Measurements from ENCODE around the gene SLC4A4.

The SLC4A4 gene

GRCh38 chr4:71389149-71389827, 50.5 kb downstream of the SLC4A4 start:
- Histone ChIP-seq H3K36me3 (replicated peaks in 1 of 2; ENCODE audit: control insufficient read depth in 2 of 2, insufficient read depth in 2 of 2, low read length in 2 of 2) (no peaks in the 10 kb centered on the region), H3K4me1 (ENCODE audit: control insufficient read depth in 2 of 2, insufficient read depth in 1 of 2, low read depth in 1 of 2, low read length in 2 of 2) (peaks cover 0 to 3% of the 10 kb centered on the region in 2 donors), H2AFZ (ENCODE audit: low read length) (no peak overlapping the region), H3K4me3 (ENCODE audit: low read length in 2 of 2) (no peak overlapping the region), H3K9me3 (replicated peaks in 1 of 2; ENCODE audit: control insufficient read depth in 2 of 2, insufficient read depth in 1 of 2, low read depth in 1 of 2, low read length in 2 of 2) (no peaks in the 10 kb centered on the region), H4K91ac (ENCODE audit: low read depth, low read length, poor library complexity) (no peak overlapping the region), H3K4me2 (ENCODE audit: insufficient read depth, low read length, poor library complexity, severe bottlenecking) (no peak overlapping the region), H3K14ac (ENCODE audit: low read length) (no peak overlapping the region), H3K79me1 (ENCODE audit: low read depth, low read length) (no peaks in the 10 kb centered on the region), H2BK120ac (ENCODE audit: low read depth, low read length) (no peak overlapping the region), H2BK15ac (ENCODE audit: low read length) (no peak overlapping the region), H2AK5ac (ENCODE audit: low read depth, low read length) (no peak overlapping the region), H2BK12ac (ENCODE audit: low read length) (no peak overlapping the region), H3K9ac (ENCODE audit: low read depth, low read length, poor library complexity) (no peak overlapping the region), H2BK5ac (ENCODE audit: low read length) (no peak overlapping the region), H3K27me3 (ENCODE audit: control insufficient read depth in 3 of 3, insufficient read depth in 3 of 3, low read depth in 1 of 3, low read length in 3 of 3) (no peaks in the 10 kb centered on the region), H4K8ac (ENCODE audit: low read depth, low read length) (no peak overlapping the region), H3K4ac (ENCODE audit: low read length) (no peak overlapping the region), H3K18ac (ENCODE audit: low read length) (no peak overlapping the region), H3K27ac (replicated peaks; ENCODE audit: low read length) (no peak overlapping the region), H3K23ac (ENCODE audit: low read depth, low read length, poor library complexity) (no peak overlapping the region)
- no peak for DNase-seq (ENCODE audit: low spot score)
- WGBS, 2 donors (ENCODE audit: extremely low coverage in 2 of 2, insufficient read length in 2 of 2, insufficient replicate concordance in 1 of 2): no CpG with 5 or more reads among the region's 2 CpGs

GRCh38 chr4:71392109-71392508, 53.3 kb downstream of the SLC4A4 start:
- no peak overlapping the region for H2BK120ac ChIP-seq (ENCODE audit: low read depth, low read length)
- no peaks in the 10 kb centered on the region for H3K79me1 ChIP-seq (ENCODE audit: low read depth, low read length)
- H3K4me2 ChIP-seq (ENCODE audit: insufficient read depth, low read length, poor library complexity, severe bottlenecking): no peak overlapping the region
- H4K91ac ChIP-seq (ENCODE audit: low read depth, low read length, poor library complexity): no peak overlapping the region
- DNase-seq (ENCODE audit: low spot score): no peak
- no peak overlapping the region for H3K14ac ChIP-seq (ENCODE audit: low read length)
- H2BK15ac ChIP-seq (ENCODE audit: low read length): no peak overlapping the region
- H2BK12ac ChIP-seq (ENCODE audit: low read length): no peak overlapping the region
- no peaks in the 10 kb centered on the region for H3K27me3 ChIP-seq (ENCODE audit: control insufficient read depth in 3 of 3, insufficient read depth in 3 of 3, low read depth in 1 of 3, low read length in 3 of 3)
- H3K18ac ChIP-seq (ENCODE audit: low read length): no peak overlapping the region
- no peak overlapping the region for H3K23ac ChIP-seq (ENCODE audit: low read depth, low read length, poor library complexity)
- no peaks in the 10 kb centered on the region for H3K36me3 ChIP-seq (replicated peaks in 1 of 2; ENCODE audit: control insufficient read depth in 2 of 2, insufficient read depth in 2 of 2, low read length in 2 of 2)
- no peak overlapping the region for H2AK5ac ChIP-seq (ENCODE audit: low read depth, low read length)
- H2BK5ac ChIP-seq (ENCODE audit: low read length): no peak overlapping the region
- no peak overlapping the region for H3K4me3 ChIP-seq (ENCODE audit: low read length in 2 of 2)
- no peaks in the 10 kb centered on the region for H3K9me3 ChIP-seq (replicated peaks in 1 of 2; ENCODE audit: control insufficient read depth in 2 of 2, insufficient read depth in 1 of 2, low read depth in 1 of 2, low read length in 2 of 2)
- H2AFZ ChIP-seq (ENCODE audit: low read length): no peak overlapping the region
- H3K4ac ChIP-seq (ENCODE audit: low read length): no peak overlapping the region
- WGBS, 2 donors (ENCODE audit: extremely low coverage in 2 of 2, insufficient read length in 2 of 2, insufficient replicate concordance in 1 of 2): no CpG with 5 or more reads among the region's 3 CpGs
- H3K9ac ChIP-seq (ENCODE audit: low read depth, low read length, poor library complexity): no peak overlapping the region
- peaks cover 0 to 3% of the 10 kb centered on the region in 2 donors for H3K4me1 ChIP-seq (ENCODE audit: control insufficient read depth in 2 of 2, insufficient read depth in 1 of 2, low read depth in 1 of 2, low read length in 2 of 2)
- no peak overlapping the region for H3K27ac ChIP-seq (replicated peaks; ENCODE audit: low read length)
- H4K8ac ChIP-seq (ENCODE audit: low read depth, low read length): no peak overlapping the region

GRCh38 chr4:71396382-71396781, 57.6 kb downstream of the SLC4A4 start:
- H3K14ac ChIP-seq (ENCODE audit: low read length): no peak overlapping the region
- H2BK120ac ChIP-seq (ENCODE audit: low read depth, low read length): no peak overlapping the region
- no peaks in the 10 kb centered on the region for H3K9me3 ChIP-seq (replicated peaks in 1 of 2; ENCODE audit: control insufficient read depth in 2 of 2, insufficient read depth in 1 of 2, low read depth in 1 of 2, low read length in 2 of 2)
- H2AK5ac ChIP-seq (ENCODE audit: low read depth, low read length): no peak overlapping the region
- no peaks in the 10 kb centered on the region for H3K79me1 ChIP-seq (ENCODE audit: low read depth, low read length)
- DNase-seq (ENCODE audit: low spot score): no peak
- H3K23ac ChIP-seq (ENCODE audit: low read depth, low read length, poor library complexity): no peak overlapping the region
- no peaks in the 10 kb centered on the region for H3K27me3 ChIP-seq (ENCODE audit: control insufficient read depth in 3 of 3, insufficient read depth in 3 of 3, low read depth in 1 of 3, low read length in 3 of 3)
- H2AFZ ChIP-seq (ENCODE audit: low read length): no peak overlapping the region
- H2BK15ac ChIP-seq (ENCODE audit: low read length): no peak overlapping the region
- H2BK5ac ChIP-seq (ENCODE audit: low read length): no peak overlapping the region
- no CpG with 5 or more reads among the region's 1 CpG for WGBS, 2 donors (ENCODE audit: extremely low coverage in 2 of 2, insufficient read length in 2 of 2, insufficient replicate concordance in 1 of 2)
- no peak overlapping the region for H2BK12ac ChIP-seq (ENCODE audit: low read length)
- no peak overlapping the region for H3K4ac ChIP-seq (ENCODE audit: low read length)
- peaks cover 0 to 3% of the 10 kb centered on the region in 2 donors for H3K4me1 ChIP-seq (ENCODE audit: control insufficient read depth in 2 of 2, insufficient read depth in 1 of 2, low read depth in 1 of 2, low read length in 2 of 2)
- H3K36me3 ChIP-seq (replicated peaks in 1 of 2; ENCODE audit: control insufficient read depth in 2 of 2, insufficient read depth in 2 of 2, low read length in 2 of 2): no peaks in the 10 kb centered on the region
- H3K9ac ChIP-seq (ENCODE audit: low read depth, low read length, poor library complexity): no peak overlapping the region
- H3K18ac ChIP-seq (ENCODE audit: low read length): no peak overlapping the region
- no peak overlapping the region for H3K27ac ChIP-seq (replicated peaks; ENCODE audit: low read length)
- no peak overlapping the region for H4K91ac ChIP-seq (ENCODE audit: low read depth, low read length, poor library complexity)
- H3K4me3 ChIP-seq (ENCODE audit: low read length in 2 of 2): no peak overlapping the region
- no peak overlapping the region for H4K8ac ChIP-seq (ENCODE audit: low read depth, low read length)
- H3K4me2 ChIP-seq (ENCODE audit: insufficient read depth, low read length, poor library complexity, severe bottlenecking): no peak overlapping the region

- H4K8ac ChIP-seq (ENCODE audit: low read depth, low read length): no peak overlapping the region
- no peaks in the 10 kb centered on the region for H3K9me3 ChIP-seq (replicated peaks in 1 of 2; ENCODE audit: control insufficient read depth in 2 of 2, insufficient read depth in 1 of 2, low read depth in 1 of 2, low read length in 2 of 2)
- H2BK5ac ChIP-seq (ENCODE audit: low read length): no peak overlapping the region
- H2AFZ ChIP-seq (ENCODE audit: low read length): peak overlapping the region; percentile 53
- no peaks in the 10 kb centered on the region for H3K36me3 ChIP-seq (replicated peaks in 1 of 2; ENCODE audit: control insufficient read depth in 2 of 2, insufficient read depth in 2 of 2, low read length in 2 of 2)
- H3K23ac ChIP-seq (ENCODE audit: low read depth, low read length, poor library complexity): no peak overlapping the region
- H3K4ac ChIP-seq (ENCODE audit: low read length): no peak overlapping the region
- no peak overlapping the region for H3K14ac ChIP-seq (ENCODE audit: low read length)
- no peaks in the 10 kb centered on the region for H3K27me3 ChIP-seq (ENCODE audit: control insufficient read depth in 3 of 3, insufficient read depth in 3 of 3, low read depth in 1 of 3, low read length in 3 of 3)
- no peak overlapping the region for H3K4me2 ChIP-seq (ENCODE audit: insufficient read depth, low read length, poor library complexity, severe bottlenecking)
- peaks cover 0 to 3% of the 10 kb centered on the region in 2 donors for H3K4me1 ChIP-seq (ENCODE audit: control insufficient read depth in 2 of 2, insufficient read depth in 1 of 2, low read depth in 1 of 2, low read length in 2 of 2)
- H3K9ac ChIP-seq (ENCODE audit: low read depth, low read length, poor library complexity): no peak overlapping the region
- H2BK15ac ChIP-seq (ENCODE audit: low read length): no peak overlapping the region
- no peak overlapping the region for H2AK5ac ChIP-seq (ENCODE audit: low read depth, low read length)
- no peak overlapping the region for H3K27ac ChIP-seq (replicated peaks; ENCODE audit: low read length)
- H3K4me3 ChIP-seq (ENCODE audit: low read length in 2 of 2): no peak overlapping the region
- H4K91ac ChIP-seq (ENCODE audit: low read depth, low read length, poor library complexity): no peak overlapping the region
- H2BK120ac ChIP-seq (ENCODE audit: low read depth, low read length): no peak overlapping the region
- no peak overlapping the region for H3K18ac ChIP-seq (ENCODE audit: low read length)
- no peak overlapping the region for H2BK12ac ChIP-seq (ENCODE audit: low read length)
- no peaks in the 10 kb centered on the region for H3K79me1 ChIP-seq (ENCODE audit: low read depth, low read length)
- no peak for DNase-seq (ENCODE audit: low spot score)
These were observed 62.0 kb downstream of the SLC4A4 start for GRCh38 chr4:71400810-71401209.

Data from neuronal stem cell (in vitro differentiated cells).